OCI-LY3 (cell line): ENCODE data around the gene TPPP2.
A peak's percentile ranks its signal among the peaks of the same experiment; 100 is the strongest.

ENCODE experiments used
- H2AFZ ChIP-seq: fragments of 200-600, 300-600 bp; shearing (Covaris generic); 2 replicates; pipeline ENCODE4 v1.6.0; 2014; ENCODE audit warnings: antibody characterized with exemption, low read depth, low read length
- H3K27ac ChIP-seq: fragments of 200-600, 300-600 bp; sonication (generic); 2 replicates; pipeline ENCODE4 v1.5.1; 2014; ENCODE audit warnings: mild to moderate bottlenecking, low read length, moderate library complexity, mixed read lengths
- H3K27me3 ChIP-seq: fragments of 200-600, 300-600 bp; sonication (generic); 2 replicates; pipeline ENCODE4 v1.6.1; 2014; ENCODE audit warnings: low read depth, low read length, mixed read lengths
- H3K36me3 ChIP-seq: fragments of 200-600, 300-600 bp; sonication (generic); replicated peaks from 2 replicates; pipeline ENCODE3; 2014; ENCODE audit warnings: low read depth, low read length, mixed read lengths
- H3K4me1 ChIP-seq: fragments of 300-600, 200-600 bp; sonication (generic); 2 replicates; pipeline ENCODE4 v1.6.1; 2014; ENCODE audit warnings: low read length, mixed read lengths
- H3K4me2 ChIP-seq: fragments of 200-600, 300-600 bp; sonication (generic); 2 replicates; pipeline ENCODE4 v1.6.1; 2014; ENCODE audit warnings: low read length, mixed read lengths
- H3K4me3 ChIP-seq: fragments of 300-600, 200-600 bp; sonication (generic); 2 replicates; pipeline ENCODE4 v1.5.1; 2014; ENCODE audit warnings: antibody characterized with exemption, mild to moderate bottlenecking, low read length, moderate library complexity
- H3K79me2 ChIP-seq: fragments of 300-600, 200-600 bp; shearing (Covaris generic); 2 replicates; pipeline ENCODE4 v1.6.1; 2014; ENCODE audit warnings: mild to moderate bottlenecking, low read length, mixed read lengths
- H3K9ac ChIP-seq: fragments of 300-600, 200-600 bp; shearing (Covaris generic); 2 replicates; pipeline ENCODE4 v1.6.0; 2014; ENCODE audit warnings: mild to moderate bottlenecking, low read length, moderate library complexity
- H3K9me3 ChIP-seq: fragments of 200-600, 300-600 bp; shearing (Covaris generic); 2 replicates; pipeline ENCODE4 v1.6.1; 2014; ENCODE audit warnings: low read length, mixed read lengths; ENCODE audit not compliant: insufficient read depth
- H4K20me1 ChIP-seq: fragments of 200-600, 300-600 bp; sonication (generic); 2 replicates; pipeline ENCODE4 v1.6.1; 2016; ENCODE audit warnings: low read length, mixed read lengths; ENCODE audit not compliant: insufficient read depth
- CTCF ChIP-seq: fragments of 200-600, 300-600 bp; sonication (generic); IDR thresholded peaks from 2 replicates; pipeline ENCODE4 v1.5.1; 2014; ENCODE audit warnings: antibody characterized with exemption, low read length, low read depth
- EZH2phosphoT487 ChIP-seq: fragments of 200-600 bp; shearing (Covaris generic); IDR thresholded peaks from 2 replicates; pipeline ENCODE4 v1.6.1; 2018; ENCODE audit warnings: antibody characterized with exemption, mixed run types, low read depth

Gene TPPP2

GRCh38 chr14:21070610-21071224 lies 40.7 kb downstream of the TPPP2 start:
- Histone ChIP-seq H3K9me3 (no peaks in the 10 kb centered on the region), H3K27ac (peak overlapping the region; percentile 65), H3K36me3 (no peaks in the 10 kb centered on the region), H3K4me1 (peaks cover 38% of the 10 kb centered on the region), H2AFZ (no peak overlapping the region), H3K9ac (peak overlapping the region; percentile 89), H3K4me3 (peak overlapping the region; percentile 84), H3K79me2 (no peaks in the 10 kb centered on the region), H3K4me2 (peak overlapping the region; percentile 93), H3K27me3 (peaks cover 30% of the 10 kb centered on the region), H4K20me1 (no peaks in the 10 kb centered on the region)
- no peak for TF ChIP-seq EZH2phosphoT487
- no peak for TF ChIP-seq CTCF

- Histone ChIP-seq H3K4me2 (peak overlapping the region; percentile 93), H3K27me3 (peaks cover 27% of the 10 kb centered on the region), H3K79me2 (no peaks in the 10 kb centered on the region), H3K4me3 (peak overlapping the region; percentile 84), H4K20me1 (no peaks in the 10 kb centered on the region), H2AFZ (no peak overlapping the region; the same call in 1 of the 2 replicates), H3K36me3 (no peaks in the 10 kb centered on the region), H3K27ac (peak overlapping the region; percentile 65), H3K9ac (peak overlapping the region; percentile 89), H3K4me1 (peaks cover 37% of the 10 kb centered on the region), H3K9me3 (no peaks in the 10 kb centered on the region)
- no peak for TF ChIP-seq EZH2phosphoT487
- no peak for TF ChIP-seq CTCF
These were observed 41.4 kb downstream of the TPPP2 start for GRCh38 chr14:21071225-21072030.

GRCh38 chr14:21072031-21072473 lies 42.0 kb downstream of the TPPP2 start:
- peak overlapping the region; percentile 93 for H3K4me2 ChIP-seq
- no peaks in the 10 kb centered on the region for H3K79me2 ChIP-seq
- no peak overlapping the region for H2AFZ ChIP-seq
- H3K4me1 ChIP-seq = peaks cover 31% of the 10 kb centered on the region
- H3K27ac ChIP-seq = peak overlapping the region; percentile 60
- no peaks in the 10 kb centered on the region for H3K9me3 ChIP-seq
- no peaks in the 10 kb centered on the region for H3K36me3 ChIP-seq
- TF ChIP-seq EZH2phosphoT487 (no peak), CTCF (no peak)
- no peaks in the 10 kb centered on the region for H4K20me1 ChIP-seq
- H3K4me3 ChIP-seq = peak overlapping the region; percentile 84
- H3K9ac ChIP-seq = peak overlapping the region; percentile 78
- H3K27me3 ChIP-seq = peaks cover 23% of the 10 kb centered on the region

- Histone ChIP-seq H3K4me2 (no peak overlapping the region), H2AFZ (no peak overlapping the region), H3K27ac (no peak overlapping the region), H3K4me1 (peaks cover 31% of the 10 kb centered on the region), H3K9ac (no peak overlapping the region), H3K4me3 (no peak overlapping the region), H4K20me1 (no peaks in the 10 kb centered on the region), H3K9me3 (no peaks in the 10 kb centered on the region), H3K36me3 (no peaks in the 10 kb centered on the region), H3K27me3 (peaks cover 16% of the 10 kb centered on the region), H3K79me2 (no peaks in the 10 kb centered on the region)
- no peak for TF ChIP-seq EZH2phosphoT487
- no peak for TF ChIP-seq CTCF
These were observed 42.8 kb downstream of the TPPP2 start for GRCh38 chr14:21072781-21073339.
